ENCODE data around the gene SMIM20. TPM values are rescaled to one million over a fixed set of nuclear protein-coding genes. Genes with fewer than 3 reads are reported as not detected.

SMIM20 gene
- total RNA-seq, 1 donor from 2014 or later, result 13.2 TPM

GRCh38 chr4:25925486-25926201, 11.6 kb downstream of the SMIM20 start:
- DNase-seq (ENCODE audit: extremely low read depth, low read depth, low spot score), result no peak

GRCh38 chr4:25926462-25926861, 12.4 kb downstream of the SMIM20 start:
- DNase-seq (ENCODE audit: extremely low read depth, low read depth, low spot score), result no peak

- no peak for DNase-seq (ENCODE audit: extremely low read depth, low read depth, low spot score)
These were observed 13.6 kb downstream of the SMIM20 start for GRCh38 chr4:25927361-25928195.

DNA sequence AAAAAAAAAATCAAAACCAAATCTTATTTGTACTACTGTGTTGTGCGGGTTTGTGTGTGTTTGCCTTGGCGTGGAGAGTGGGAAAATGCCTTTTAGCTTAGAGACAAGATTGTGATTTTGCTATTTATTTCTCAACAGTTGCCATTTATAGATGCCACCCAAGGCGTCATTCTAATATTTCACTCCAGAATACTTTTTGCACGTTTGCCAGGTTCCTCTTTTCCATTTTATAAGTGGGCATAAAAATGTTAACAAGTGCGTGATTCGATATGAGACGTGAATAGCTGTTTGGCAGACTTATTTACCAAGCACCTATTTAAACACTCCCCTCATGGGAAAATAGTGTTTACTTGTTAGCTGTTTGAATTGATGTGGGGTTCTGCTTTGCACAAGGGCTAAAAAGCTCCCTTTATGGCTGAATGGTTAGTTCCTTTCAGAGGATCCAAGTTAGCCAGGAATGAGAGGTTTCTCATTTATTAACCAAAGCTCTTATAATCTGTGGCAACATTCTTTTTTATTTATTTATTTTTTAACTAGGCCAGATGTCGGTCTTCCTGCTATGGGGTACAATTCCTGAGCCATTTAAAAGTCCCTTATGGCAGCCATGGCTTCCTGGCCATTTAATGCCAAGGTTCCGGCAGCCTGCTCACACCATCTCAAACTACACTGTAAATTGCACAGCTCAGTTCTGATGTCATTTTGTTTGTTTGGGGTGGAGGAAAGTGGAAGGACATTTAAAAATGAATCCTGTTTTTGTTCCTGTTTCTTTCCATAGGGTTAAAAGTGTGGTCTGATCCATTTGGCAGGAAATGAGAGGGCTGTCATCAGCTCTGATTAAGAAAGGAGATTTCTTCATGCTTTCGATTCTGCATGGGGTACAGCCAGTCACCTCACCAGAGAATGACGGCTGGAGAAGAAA, 14.6 kb downstream of the SMIM20 start:
- DNase-seq (ENCODE audit: extremely low read depth, low read depth, low spot score), result no peak

- DNase-seq (ENCODE audit: extremely low read depth, low read depth, low spot score), result no peak
These were observed 15.3 kb downstream of the SMIM20 start for GRCh38 chr4:25929298-25929686.

DNA sequence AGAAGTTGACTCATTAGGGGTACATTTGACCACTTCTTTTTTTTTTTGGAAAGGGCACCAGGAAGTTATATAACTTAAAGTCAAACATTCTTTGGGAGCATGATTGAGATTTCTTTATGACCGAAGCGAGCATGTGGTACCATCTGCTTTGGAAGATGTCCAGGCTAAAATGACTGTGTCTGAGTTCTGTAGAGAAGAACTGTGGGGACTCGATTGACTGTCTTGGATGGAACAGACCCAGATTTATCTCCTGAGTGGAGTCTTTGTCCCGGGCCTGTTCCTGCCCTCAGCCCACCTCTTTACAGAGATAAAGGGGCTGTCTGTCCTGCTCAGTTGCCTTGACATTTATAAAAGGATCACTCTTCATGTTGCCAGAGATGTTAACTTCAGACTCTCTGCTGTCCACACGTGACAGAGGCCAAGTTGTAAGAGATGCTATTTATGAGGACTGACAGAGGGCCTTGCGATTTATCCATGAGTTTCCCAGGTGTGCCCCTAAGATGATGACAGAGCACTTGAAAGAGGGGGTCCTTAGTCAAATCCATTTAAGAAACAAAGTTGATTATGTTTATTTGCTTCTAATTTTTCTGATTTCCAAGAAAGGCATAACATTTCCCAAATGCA, 16.8 kb downstream of the SMIM20 start:
- no peak for DNase-seq (ENCODE audit: extremely low read depth, low read depth, low spot score)

GRCh38 chr4:25936696-25937095, 22.7 kb downstream of the SMIM20 start:
- DNase-seq (ENCODE audit: extremely low read depth, low read depth, low spot score), result no peak

DNA sequence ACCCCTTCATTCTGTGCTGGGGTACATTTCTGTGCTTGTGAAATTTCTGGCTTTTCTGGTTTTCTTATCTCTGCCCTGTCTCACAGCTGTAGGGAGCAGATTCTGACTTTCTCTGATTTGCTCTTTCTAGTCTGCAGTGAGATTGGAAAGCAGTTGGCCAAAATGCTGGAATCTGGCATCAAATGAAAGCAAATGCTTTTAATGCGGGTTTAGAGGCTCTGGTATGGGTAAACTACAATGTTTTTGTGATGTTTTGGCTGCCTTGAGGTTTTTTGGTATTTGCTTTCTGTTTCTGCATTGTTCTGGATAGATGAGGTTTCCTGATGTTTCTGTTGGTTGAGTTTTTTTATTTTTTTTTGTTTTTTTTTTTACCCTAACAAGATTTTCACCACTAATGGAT, 23.8 kb downstream of the SMIM20 start:
- DNase-seq (ENCODE audit: extremely low read depth, low read depth, low spot score), result no peak

GRCh38 chr4:25938366-25938765, 24.3 kb downstream of the SMIM20 start:
- DNase-seq (ENCODE audit: extremely low read depth, low read depth, low spot score), result no peak

DNA sequence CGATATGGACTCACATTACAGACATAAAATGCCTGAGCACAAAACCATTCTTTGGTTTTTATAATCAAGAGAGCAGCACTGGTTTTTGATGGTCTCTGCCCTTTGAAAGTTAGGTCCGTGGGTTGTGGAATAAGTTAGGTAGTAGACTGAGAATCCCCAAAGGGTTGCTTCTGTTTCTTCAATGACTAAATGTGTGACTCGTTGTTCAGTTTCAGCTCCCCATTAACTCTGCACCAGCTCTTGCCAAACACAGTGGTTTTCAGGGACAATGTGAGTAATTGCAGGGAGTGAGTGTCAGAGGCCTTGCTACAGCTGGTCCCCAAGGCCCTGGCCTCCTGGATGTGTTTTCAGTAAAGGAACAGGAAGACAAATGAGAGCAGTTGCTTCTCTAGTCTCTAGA, 24.8 kb downstream of the SMIM20 start:
- no peak for DNase-seq (ENCODE audit: extremely low read depth, low read depth, low spot score)

- no peak for DNase-seq (ENCODE audit: extremely low read depth, low read depth, low spot score)
These were observed 25.3 kb downstream of the SMIM20 start for GRCh38 chr4:25939330-25939729.

- DNase-seq (ENCODE audit: extremely low read depth, low read depth, low spot score), result no peak
These were observed 27.6 kb downstream of the SMIM20 start for GRCh38 chr4:25941457-25942221.

DNA sequence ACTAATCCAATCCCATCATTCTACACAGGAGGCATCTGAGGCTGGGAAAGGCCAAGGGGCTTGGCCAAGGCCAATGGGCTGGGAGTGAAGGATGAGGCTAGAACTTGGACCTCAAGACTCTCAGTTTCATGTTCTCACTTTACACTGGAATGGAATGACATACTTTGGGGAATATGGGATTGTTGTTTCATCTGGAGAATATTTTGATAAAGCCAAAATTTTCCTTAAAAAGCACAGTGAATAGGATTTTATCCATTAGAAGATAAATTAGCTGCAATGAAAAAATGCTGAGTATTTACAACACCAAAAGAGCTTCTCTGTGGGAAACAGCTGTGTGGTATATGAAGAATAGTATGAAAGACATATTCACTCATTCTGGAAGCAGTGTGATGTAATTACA, 29.3 kb downstream of the SMIM20 start:
- no peak for DNase-seq (ENCODE audit: extremely low read depth, low read depth, low spot score)

DNA sequence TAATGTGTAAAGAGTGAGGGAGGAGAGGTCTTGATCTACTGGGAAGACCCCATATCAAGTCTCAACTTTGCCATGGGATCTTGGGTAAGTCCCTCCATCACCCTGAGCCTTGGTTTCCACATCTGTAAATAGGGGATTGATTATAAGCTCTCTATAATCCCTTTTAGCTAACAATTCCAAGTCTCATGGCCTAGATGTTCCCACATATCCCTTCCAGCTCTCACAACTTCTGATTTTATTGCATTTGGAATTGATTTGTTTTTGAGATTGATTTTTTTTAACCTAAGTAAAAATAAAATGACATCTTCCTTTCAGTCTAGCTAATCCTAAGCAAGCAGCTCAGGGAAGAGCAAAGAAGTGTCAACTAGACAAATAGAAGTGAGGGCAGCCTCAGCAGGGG, 29.8 kb downstream of the SMIM20 start:
- DNase-seq (ENCODE audit: extremely low read depth, low read depth, low spot score), result no peak

DNA sequence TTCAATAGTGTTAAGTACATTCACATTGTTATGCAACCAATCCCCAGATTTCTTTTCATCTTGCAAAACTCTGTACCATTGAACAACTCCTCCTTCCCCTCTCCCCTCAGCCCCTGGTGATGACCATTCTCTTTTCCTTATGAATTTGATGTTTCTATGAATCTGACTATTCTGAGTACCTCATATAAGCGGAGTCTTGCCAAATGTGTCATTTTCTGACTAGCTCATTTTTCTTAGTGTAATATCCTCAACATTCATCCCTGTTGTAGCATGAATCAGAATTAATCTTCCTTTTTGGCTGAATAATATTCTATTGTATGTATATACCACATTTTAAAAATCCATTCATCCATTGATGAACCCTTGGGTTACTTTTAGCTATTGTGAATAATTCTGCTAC, 34.0 kb downstream of the SMIM20 start:
- no peak for DNase-seq (ENCODE audit: extremely low read depth, low read depth, low spot score)

- no peak for DNase-seq (ENCODE audit: extremely low read depth, low read depth, low spot score)
These were observed 35.2 kb downstream of the SMIM20 start for GRCh38 chr4:25949173-25949748.

DNA sequence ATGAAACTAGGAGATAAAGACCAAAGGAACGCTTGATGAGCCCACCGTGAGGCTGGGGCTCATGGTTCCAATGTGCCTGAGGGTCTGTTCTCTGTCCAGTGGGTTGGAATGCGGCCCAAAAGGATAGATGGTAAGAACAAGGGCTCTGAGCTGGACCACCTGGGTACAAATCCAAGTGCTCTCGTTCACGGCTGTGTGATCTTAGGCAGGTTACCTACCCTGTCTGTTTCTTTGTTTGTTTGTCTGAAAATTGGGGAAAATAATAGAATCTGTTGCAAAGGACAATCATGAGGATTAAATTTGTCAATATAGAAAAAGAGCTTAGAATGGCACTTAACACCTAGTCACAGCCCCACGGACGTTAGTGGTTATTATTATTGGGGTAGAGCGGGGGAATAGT, 36.0 kb downstream of the SMIM20 start:
- no peak for DNase-seq (ENCODE audit: extremely low read depth, low read depth, low spot score)

- DNase-seq (ENCODE audit: extremely low read depth, low read depth, low spot score), result no peak
These were observed 36.7 kb downstream of the SMIM20 start for GRCh38 chr4:25950461-25951389.

All from glomerular endothelial cell (primary cell).